Endodermal cell (in vitro differentiated cells): ENCODE results near the gene RNF150. TPM values are rescaled to one million over a fixed set of nuclear protein-coding genes. Genes with fewer than 3 reads are reported as not detected.

Source experiments
- DNase-seq: peaks from one replicate; pipeline ENCODE4 v3.0.0-alpha.2; 2017
- H3K27ac ChIP-seq: 2 replicates; pipeline ENCODE4 v1.5.1; 2013; ENCODE audit warnings: mild to moderate bottlenecking, low read depth, low read length, moderate library complexity
- H3K27me3 ChIP-seq: 2 replicates; pipeline ENCODE4 v1.6.1; 2013; ENCODE audit warnings: mild to moderate bottlenecking, low read length, moderate library complexity; ENCODE audit not compliant: insufficient read depth, control insufficient read depth, poor library complexity, severe bottlenecking
- H3K36me3 ChIP-seq: 2 replicates; pipeline ENCODE4 v1.7.0; 2013; ENCODE audit warnings: mild to moderate bottlenecking, low read length, moderate library complexity; ENCODE audit not compliant: control insufficient read depth, insufficient read depth
- H3K4me1 ChIP-seq: one replicate; pipeline ENCODE4 v1.7.0; 2013; ENCODE audit warnings: low read length; ENCODE audit not compliant: control insufficient read depth, insufficient read depth
- H3K4me3 ChIP-seq: 2 replicates; pipeline ENCODE4 v1.5.1; 2013; ENCODE audit warnings: mild to moderate bottlenecking, low read length, moderate library complexity
- H3K9ac ChIP-seq: 2 replicates; pipeline ENCODE4 v1.6.1; 2013; ENCODE audit warnings: mild to moderate bottlenecking, low read length, moderate library complexity; ENCODE audit not compliant: poor library complexity, severe bottlenecking; ENCODE audit errors: extremely low read depth
- H3K9me3 ChIP-seq: 2 replicates; pipeline ENCODE4 v1.6.1; 2013; ENCODE audit warnings: mild to moderate bottlenecking, low read length, moderate library complexity; ENCODE audit not compliant: control insufficient read depth
- H3K27ac Mint-ChIP-seq: 2 replicates; pipeline ENCODE4 v1.8.0; 2020; ENCODE audit warnings: mixed read lengths
- H3K27me3 Mint-ChIP-seq: 2 replicates; pipeline ENCODE4 v1.8.0; 2021; ENCODE audit warnings: mild to moderate bottlenecking, mixed read lengths; ENCODE audit not compliant: insufficient read depth
- H3K36me3 Mint-ChIP-seq: 2 replicates; pipeline ENCODE4 v1.8.0; 2020; ENCODE audit warnings: low read depth, mixed read lengths
- H3K4me1 Mint-ChIP-seq: 2 replicates; pipeline ENCODE4 v1.8.0; 2020; ENCODE audit warnings: mixed read lengths
- H3K4me3 Mint-ChIP-seq: 2 replicates; pipeline ENCODE4 v1.8.0; 2020; ENCODE audit warnings: mild to moderate bottlenecking, moderate library complexity, mixed read lengths
- H3K9me3 Mint-ChIP-seq: 2 replicates; pipeline ENCODE4 v1.8.0; 2020; ENCODE audit warnings: mild to moderate bottlenecking, mixed read lengths
- WGBS, 2 experiments: methylation state at CpG; one replicate each; pipeline versions ENCODE4 v1.1.5 to v1.1.7; 2013; ENCODE audit warnings: missing lambda C conversion rate in 2 of 2, mixed read lengths in 1 of 2; ENCODE audit not compliant: insufficient coverage in 1 of 2, insufficient read length in 1 of 2; 5-methylcytosine and 5-hydroxymethylcytosine counted together
- total RNA-seq, 2 donors: library from RNA; stranded (reverse); fragmentation: NEBNext Ultra II Directional in 1 of 2; extraction: Animal tissue kit (Norgen Biotek cat#: 25700) in 1 of 2; gene quantifications; 2 replicates in 1 of 2; 3 replicates in 1 of 2; pipeline ENCODE4 v1.2.1, GENCODE V29; 2021
- TF ChIP-seq, protein P1 (sequence below): fragments of 200-600 bp; sonication (generic); conservative IDR thresholded peaks from 2 replicates; pipeline ENCODE4 v1.5.0; 2021; ENCODE audit warnings: antibody characterized with exemption, mild to moderate bottlenecking

RNF150 gene
- total RNA-seq, 2 donors from 2014 or later: 8.2 to 10.4 TPM

DNA sequence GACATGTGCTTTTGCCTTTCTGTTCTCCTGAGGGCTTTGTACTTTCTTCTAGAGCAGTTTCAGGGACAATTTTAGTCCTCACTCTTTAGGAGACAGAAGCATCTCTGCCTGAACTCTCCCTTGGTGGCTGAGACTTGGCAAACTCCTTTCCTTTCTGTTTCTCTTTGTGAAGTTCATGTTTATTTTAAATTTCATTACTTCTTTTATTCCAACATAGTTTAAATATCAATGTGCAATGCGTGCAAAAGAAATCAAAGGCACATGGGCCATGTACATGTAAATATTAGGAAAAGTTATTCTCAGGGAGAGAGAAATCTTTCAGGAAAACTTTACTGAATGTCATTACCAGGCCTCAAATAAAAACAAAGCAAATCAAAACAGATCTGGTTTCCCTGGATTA lies 177.6 kb downstream of the RNF150 start:
- TF ChIP-seq, protein P1, sequence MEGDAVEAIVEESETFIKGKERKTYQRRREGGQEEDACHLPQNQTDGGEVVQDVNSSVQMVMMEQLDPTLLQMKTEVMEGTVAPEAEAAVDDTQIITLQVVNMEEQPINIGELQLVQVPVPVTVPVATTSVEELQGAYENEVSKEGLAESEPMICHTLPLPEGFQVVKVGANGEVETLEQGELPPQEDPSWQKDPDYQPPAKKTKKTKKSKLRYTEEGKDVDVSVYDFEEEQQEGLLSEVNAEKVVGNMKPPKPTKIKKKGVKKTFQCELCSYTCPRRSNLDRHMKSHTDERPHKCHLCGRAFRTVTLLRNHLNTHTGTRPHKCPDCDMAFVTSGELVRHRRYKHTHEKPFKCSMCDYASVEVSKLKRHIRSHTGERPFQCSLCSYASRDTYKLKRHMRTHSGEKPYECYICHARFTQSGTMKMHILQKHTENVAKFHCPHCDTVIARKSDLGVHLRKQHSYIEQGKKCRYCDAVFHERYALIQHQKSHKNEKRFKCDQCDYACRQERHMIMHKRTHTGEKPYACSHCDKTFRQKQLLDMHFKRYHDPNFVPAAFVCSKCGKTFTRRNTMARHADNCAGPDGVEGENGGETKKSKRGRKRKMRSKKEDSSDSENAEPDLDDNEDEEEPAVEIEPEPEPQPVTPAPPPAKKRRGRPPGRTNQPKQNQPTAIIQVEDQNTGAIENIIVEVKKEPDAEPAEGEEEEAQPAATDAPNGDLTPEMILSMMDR: no peak
- no peaks in the 10 kb centered on the region for H3K27me3 ChIP-seq

DNA sequence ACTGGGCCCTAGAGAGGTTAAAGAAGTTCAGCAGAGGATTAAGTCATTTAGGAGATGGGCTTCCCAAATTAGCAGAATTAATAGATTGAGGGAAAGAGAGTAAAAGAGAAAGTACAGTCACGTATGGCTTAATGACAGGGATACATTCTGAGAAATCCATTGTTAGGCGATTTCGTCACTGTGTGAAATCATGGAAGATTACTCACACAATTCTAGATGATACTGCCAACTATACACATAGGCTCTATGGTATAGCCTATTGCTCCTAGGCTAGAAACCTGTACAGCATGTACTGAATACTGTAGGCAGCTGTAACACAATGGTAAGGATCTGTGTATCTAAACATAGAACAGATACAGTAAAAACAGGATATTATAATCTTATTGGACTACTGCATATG lies 180.6 kb downstream of the RNF150 start:
- no peak overlapping the region for H3K4me3 ChIP-seq
- no peaks in the 10 kb centered on the region for H3K27me3 ChIP-seq
- no peaks in the 10 kb centered on the region for H3K4me1 ChIP-seq
- Mint-ChIP-seq H3K4me1 (no peaks in the 10 kb centered on the region), H3K36me3 (no peaks in the 10 kb centered on the region), H3K4me3 (no peak overlapping the region), H3K9me3 (peaks cover 6% of the 10 kb centered on the region), H3K27me3 (no peaks in the 10 kb centered on the region), H3K27ac (no peak overlapping the region)
- DNase-seq: no peak
- TF ChIP-seq, protein P1: no peak
- 90 to 91% methylated on average over 3 of the region's 3 CpGs for WGBS, 2 experiments
- H3K36me3 ChIP-seq: no peaks in the 10 kb centered on the region
- no peak overlapping the region for H3K9ac ChIP-seq
- H3K27ac ChIP-seq: no peak overlapping the region
- peaks cover 4% of the 10 kb centered on the region for H3K9me3 ChIP-seq

More for the DNA sequence above, 177.6 kb downstream of the RNF150 start:
- Mint-ChIP-seq H3K4me1 (no peaks in the 10 kb centered on the region), H3K4me3 (no peak overlapping the region), H3K27ac (no peak overlapping the region), H3K36me3 (no peaks in the 10 kb centered on the region), H3K9me3 (peaks cover 6% of the 10 kb centered on the region), H3K27me3 (no peaks in the 10 kb centered on the region)
- 100% methylated on average over 1 of the region's 1 CpG; no CpG with 5 or more reads in 1 of the 2 experiments for WGBS, 2 experiments
- no peak overlapping the region for H3K27ac ChIP-seq
- H3K9me3 ChIP-seq: peaks cover 4% of the 10 kb centered on the region
- no peak for DNase-seq
- H3K9ac ChIP-seq: no peak overlapping the region
- no peaks in the 10 kb centered on the region for H3K4me1 ChIP-seq
- no peaks in the 10 kb centered on the region for H3K36me3 ChIP-seq
- no peak overlapping the region for H3K4me3 ChIP-seq

DNA sequence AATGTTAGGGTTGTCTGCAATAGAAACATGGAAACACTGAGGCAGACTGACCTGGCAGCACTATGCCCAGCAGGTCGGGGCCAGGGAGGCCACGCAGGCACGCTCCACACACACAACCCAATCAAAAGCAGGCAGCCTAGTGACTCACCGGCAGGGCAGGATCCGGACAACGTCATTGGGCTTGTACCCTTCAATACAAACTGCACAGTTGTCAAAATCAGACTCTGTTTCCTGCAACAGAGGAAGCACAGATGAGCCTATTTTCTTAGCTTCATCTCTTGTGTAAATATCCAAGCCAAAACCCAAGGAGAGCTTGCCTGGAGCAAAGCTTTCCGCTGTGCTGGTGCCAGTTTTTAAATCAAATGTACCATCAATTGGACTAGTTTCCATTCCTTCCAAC lies 185.8 kb downstream of the RNF150 start:
- Mint-ChIP-seq H3K36me3 (no peaks in the 10 kb centered on the region), H3K4me1 (no peaks in the 10 kb centered on the region), H3K9me3 (no peaks in the 10 kb centered on the region), H3K27ac (no peak overlapping the region), H3K4me3 (no peak overlapping the region), H3K27me3 (no peaks in the 10 kb centered on the region)
- Histone ChIP-seq H3K4me1 (no peaks in the 10 kb centered on the region), H3K27me3 (peaks cover 14% of the 10 kb centered on the region), H3K9ac (no peak overlapping the region), H3K9me3 (no peaks in the 10 kb centered on the region), H3K27ac (no peak overlapping the region), H3K4me3 (no peak overlapping the region), H3K36me3 (no peaks in the 10 kb centered on the region)
- 79 to 95% methylated on average over 4 to 7 of the region's 7 CpGs for WGBS, 2 experiments
- DNase-seq: no peak
- TF ChIP-seq, protein P1: no peak
